Central memory CD8-positive, alpha-beta T cell (primary cell): ENCODE data around the gene HOXC5.

ENCODE experiments used
- ATAC-seq: fragments of 150-1000 bp; cut with Tn5 transposase; replicated peaks from 2 replicates; pipeline ENCODE4 v1.10.0; 2022; ENCODE audit warnings: mild to moderate bottlenecking, moderate FRiP score, moderate number of reproducible peaks; ENCODE audit not compliant: poor library complexity, severe bottlenecking; ENCODE audit errors: extremely low read depth
- DNase-seq, 2 donors: peaks; one replicate each; pipeline ENCODE4 v3.0.0; 2021; ENCODE audit warnings: low spot score in 2 of 2
- H3K27ac Mint-ChIP-seq: one replicate; pipeline ENCODE4 v1.8.0; 2022; ENCODE audit warnings: low read depth, mild to moderate bottlenecking, moderate library complexity, mixed read lengths
- H3K27me3 Mint-ChIP-seq: one replicate; pipeline ENCODE4 v1.8.0; 2022; ENCODE audit warnings: mixed read lengths
- H3K36me3 Mint-ChIP-seq: one replicate; pipeline ENCODE4 v1.8.0; 2022; ENCODE audit warnings: mild to moderate bottlenecking, moderate library complexity, mixed read lengths; ENCODE audit not compliant: insufficient read depth
- H3K4me1 Mint-ChIP-seq: one replicate; pipeline ENCODE4 v1.8.0; 2022; ENCODE audit warnings: mixed read lengths
- H3K4me3 Mint-ChIP-seq: one replicate; pipeline ENCODE4 v1.8.0; 2022; ENCODE audit warnings: mild to moderate bottlenecking, moderate library complexity, mixed read lengths
- H3K9me3 Mint-ChIP-seq: one replicate; pipeline ENCODE4 v1.8.0; 2022; ENCODE audit warnings: mixed read lengths

HOXC5 gene

DNA sequence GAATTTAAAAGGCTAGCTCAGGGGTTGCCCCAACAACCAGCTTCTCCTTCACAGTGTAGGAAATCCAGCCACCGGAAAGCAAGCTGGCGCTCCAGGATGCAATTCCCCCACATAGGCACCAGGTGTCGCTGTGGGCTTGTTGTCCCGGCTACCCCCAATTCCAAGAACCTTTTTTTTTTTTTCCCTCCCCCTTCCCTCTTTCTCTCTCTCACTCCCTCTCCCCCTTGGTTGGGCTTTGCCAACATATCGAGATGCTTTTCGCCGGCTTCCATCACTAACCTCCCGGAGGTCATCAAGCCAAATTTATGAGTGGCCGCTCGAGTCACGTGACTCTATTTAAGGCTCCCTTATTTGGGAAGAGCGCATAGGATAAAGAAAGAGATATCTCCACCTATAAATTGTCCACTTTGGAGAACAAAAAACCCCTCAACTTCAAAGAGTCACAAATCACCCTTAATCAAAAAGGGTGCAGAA is at the start of gene HOXC5:
Gene HOXC5 (plus strand): TSS at position 424 of the 474 bp plus-strand sequence. CDS start 73 bp downstream, outside the sequence.
- ATAC-seq (no peak), DNase-seq (peak; percentile 56 to 62)
- Mint-ChIP-seq H3K27me3 (peaks cover 96% of the 10 kb centered on the region), H3K36me3 (peaks cover 2% of the 10 kb centered on the region), H3K9me3 (no peaks in the 10 kb centered on the region), H3K4me1 (peaks cover 25% of the 10 kb centered on the region), H3K4me3 (peak within 1 kb of the TSS; percentile 75), H3K27ac (peak within 1 kb of the TSS; percentile 72)

DNA sequence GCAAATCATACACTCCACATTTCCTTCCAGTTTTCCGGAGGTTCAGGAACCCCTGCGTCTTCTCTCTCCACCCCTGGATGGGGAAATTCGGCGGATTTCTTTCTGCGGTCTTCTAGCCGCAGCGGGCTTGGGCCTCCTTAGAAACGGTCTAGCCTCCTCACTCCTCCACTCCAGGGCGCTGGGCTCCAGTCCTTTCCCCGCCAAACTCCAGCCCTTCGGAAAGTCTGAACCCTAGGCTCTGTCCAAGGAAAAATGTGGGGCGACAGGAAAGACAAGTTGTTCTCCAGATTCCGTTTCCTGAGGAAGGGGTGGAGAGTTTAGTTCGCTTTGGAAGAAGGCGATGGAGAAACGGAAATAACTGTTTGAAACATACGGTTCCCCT is 49.3 kb upstream of the HOXC5 start:
- no peaks in the 10 kb centered on the region for H3K9me3 Mint-ChIP-seq
- no peak overlapping the region for H3K4me3 Mint-ChIP-seq
- H3K36me3 Mint-ChIP-seq, result peaks cover 20% of the 10 kb centered on the region
- DNase-seq (no peak), ATAC-seq (no peak)
- H3K27me3 Mint-ChIP-seq, result peaks cover 99% of the 10 kb centered on the region
- H3K27ac Mint-ChIP-seq, result peak overlapping the region; percentile 53
- peaks cover 27% of the 10 kb centered on the region for H3K4me1 Mint-ChIP-seq

DNA sequence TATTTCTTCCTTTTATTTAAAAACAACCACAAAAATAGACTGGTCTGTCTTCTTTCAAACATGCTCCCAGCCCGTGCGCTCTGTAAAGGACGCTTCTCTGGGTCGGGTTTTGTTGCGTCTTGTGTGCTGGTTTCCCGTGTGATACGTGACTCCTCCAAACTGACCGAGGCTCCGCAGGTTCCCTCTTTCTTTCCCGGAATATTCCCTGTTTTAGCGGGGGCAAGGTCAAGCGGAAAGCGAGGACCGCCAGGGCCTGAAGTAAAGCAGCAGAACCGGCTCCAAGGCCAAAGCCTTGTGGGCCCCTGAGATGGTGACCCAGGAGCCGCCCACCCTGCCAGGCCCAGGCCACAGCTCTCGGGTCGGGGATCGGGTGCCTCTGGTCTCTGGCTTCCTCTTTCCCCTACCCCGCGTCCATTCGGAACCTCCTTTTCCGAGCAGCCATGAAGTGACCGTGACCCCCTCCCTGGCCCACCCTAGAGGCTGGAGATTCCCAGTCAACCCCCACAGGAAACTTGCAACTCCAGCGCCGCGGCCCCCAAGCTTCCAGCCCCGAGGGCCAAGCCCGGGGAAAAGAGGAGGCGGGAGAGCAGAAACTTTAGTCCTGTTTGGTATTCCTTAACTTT is 48.8 kb upstream of the HOXC5 start:
- DNase-seq (no peak), ATAC-seq (no peak)
- Mint-ChIP-seq H3K27ac (peak overlapping the region; percentile 53), H3K27me3 (peaks cover 99% of the 10 kb centered on the region), H3K9me3 (no peaks in the 10 kb centered on the region), H3K36me3 (peaks cover 20% of the 10 kb centered on the region), H3K4me1 (peaks cover 30% of the 10 kb centered on the region), H3K4me3 (peak overlapping the region; percentile 61)

DNA sequence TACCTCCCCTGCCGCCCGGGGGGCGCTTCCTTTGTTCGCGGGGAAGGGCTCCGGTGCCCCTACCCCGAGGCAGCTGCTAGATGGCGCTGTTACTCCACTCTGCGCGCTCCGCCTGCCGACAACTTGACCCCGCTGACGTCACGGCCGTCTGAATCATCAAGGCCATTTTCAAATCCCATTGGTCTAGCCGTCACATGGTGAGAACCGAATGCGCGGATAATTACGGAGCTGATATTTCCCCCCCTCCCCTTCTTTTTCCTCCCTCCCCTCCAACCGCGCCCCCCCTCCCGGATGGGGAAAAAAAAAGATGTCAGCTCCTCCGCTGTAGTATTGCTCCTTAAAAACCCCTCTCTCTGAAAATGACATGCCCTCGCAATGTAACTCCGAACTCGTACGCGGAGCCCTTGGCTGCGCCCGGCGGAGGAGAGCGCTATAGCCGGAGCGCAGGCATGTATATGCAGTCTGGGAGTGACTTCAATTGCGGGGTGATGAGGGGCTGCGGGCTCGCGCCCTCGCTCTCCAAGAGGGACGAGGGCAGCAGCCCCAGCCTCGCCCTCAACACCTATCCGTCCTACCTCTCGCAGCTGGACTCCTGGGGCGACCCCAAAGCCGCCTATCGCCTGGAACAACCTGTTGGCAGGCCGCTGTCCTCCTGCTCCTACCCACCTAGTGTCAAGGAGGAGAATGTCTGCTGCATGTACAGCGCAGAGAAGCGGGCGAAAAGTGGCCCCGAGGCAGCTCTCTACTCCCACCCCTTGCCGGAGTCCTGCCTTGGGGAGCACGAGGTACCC is 47.8 kb upstream of the HOXC5 start, which contains the start of gene HOXC10:
Gene HOXC10 (plus strand): TSS at position 246 of the 791 bp plus-strand sequence. CDS start 114 bp downstream, at position 360.
- ATAC-seq (peak; percentile 55), DNase-seq (peak; percentile 47 to 61)
- peak within 1 kb of the TSS; percentile 65 for H3K27ac Mint-ChIP-seq

DNA sequence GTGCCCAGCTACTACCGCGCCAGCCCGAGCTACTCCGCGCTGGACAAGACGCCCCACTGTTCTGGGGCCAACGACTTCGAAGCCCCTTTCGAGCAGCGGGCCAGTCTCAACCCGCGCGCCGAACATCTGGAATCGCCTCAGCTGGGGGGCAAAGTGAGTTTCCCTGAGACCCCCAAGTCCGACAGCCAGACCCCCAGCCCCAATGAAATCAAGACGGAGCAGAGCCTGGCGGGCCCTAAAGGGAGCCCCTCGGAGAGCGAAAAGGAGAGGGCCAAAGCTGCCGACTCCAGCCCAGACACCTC is 47.2 kb upstream of the HOXC5 start:
- no peaks in the 10 kb centered on the region for H3K9me3 Mint-ChIP-seq
- peaks cover 46% of the 10 kb centered on the region for H3K4me1 Mint-ChIP-seq
- peaks cover 99% of the 10 kb centered on the region for H3K27me3 Mint-ChIP-seq
- H3K4me3 Mint-ChIP-seq, result peak overlapping the region; percentile 61
- ATAC-seq (no peak), DNase-seq (no peak)
- H3K36me3 Mint-ChIP-seq, result peaks cover 25% of the 10 kb centered on the region
- H3K27ac Mint-ChIP-seq, result peak overlapping the region; percentile 65

More for the DNA sequence above, 47.8 kb upstream of the HOXC5 start, which contains the start of gene HOXC10:
- Mint-ChIP-seq H3K4me3 (peak within 1 kb of the TSS; percentile 61), H3K27me3 (peaks cover 99% of the 10 kb centered on the region), H3K4me1 (peaks cover 41% of the 10 kb centered on the region), H3K36me3 (peaks cover 23% of the 10 kb centered on the region), H3K9me3 (no peaks in the 10 kb centered on the region)

- H3K4me1 Mint-ChIP-seq, result peaks cover 47% of the 10 kb centered on the region
- H3K9me3 Mint-ChIP-seq, result no peaks in the 10 kb centered on the region
- DNase-seq (no peak), ATAC-seq (no peak)
- H3K27ac Mint-ChIP-seq, result peak overlapping the region; percentile 69
- peak overlapping the region; percentile 37 for H3K4me3 Mint-ChIP-seq
- H3K27me3 Mint-ChIP-seq, result peaks cover 99% of the 10 kb centered on the region
- peaks cover 27% of the 10 kb centered on the region for H3K36me3 Mint-ChIP-seq
These were observed 46.7 kb upstream of the HOXC5 start for GRCh38 chr12:53985994-53986685.

DNA sequence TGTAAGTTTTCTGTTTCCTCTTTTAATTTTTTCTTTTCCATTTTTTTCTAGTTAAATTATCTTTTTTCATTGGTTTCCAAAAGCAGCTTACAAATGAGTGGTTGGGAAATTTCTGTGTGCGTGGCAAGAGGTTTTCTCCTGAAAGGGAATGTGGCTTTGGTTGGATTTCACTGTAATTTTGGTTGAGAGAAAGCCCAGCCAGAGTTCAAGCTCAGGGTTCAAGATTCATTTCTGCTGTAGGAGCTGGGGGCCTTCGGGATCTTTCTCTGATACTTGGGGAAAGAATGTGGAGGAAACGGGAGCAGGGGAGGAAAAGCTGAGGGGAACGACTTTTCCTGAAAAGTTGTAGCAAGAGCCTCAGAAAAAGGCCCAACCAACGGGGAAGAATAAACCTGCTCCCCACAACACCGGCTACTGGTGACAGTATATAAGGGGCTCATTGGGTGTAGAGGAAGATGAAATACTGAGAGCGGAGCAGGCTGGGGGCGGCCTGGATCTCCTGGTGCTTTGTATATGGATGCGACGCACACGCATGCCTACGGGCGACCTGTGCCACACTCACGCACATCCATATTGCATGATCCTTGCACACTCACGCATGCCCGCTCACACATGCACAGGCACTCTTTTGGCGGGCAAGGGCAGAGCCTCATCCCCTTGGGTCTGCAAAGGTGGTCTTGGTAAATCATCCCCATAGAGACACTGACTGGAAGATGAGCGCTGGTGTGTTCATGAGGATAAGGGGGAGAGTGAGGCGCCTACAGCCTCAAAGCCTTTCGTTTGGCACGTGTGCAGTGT is 46.0 kb upstream of the HOXC5 start:
- peak overlapping the region; percentile 37 for H3K4me3 Mint-ChIP-seq
- peak overlapping the region; percentile 69 for H3K27ac Mint-ChIP-seq
- peaks cover 28% of the 10 kb centered on the region for H3K36me3 Mint-ChIP-seq
- H3K27me3 Mint-ChIP-seq, result peaks cover 99% of the 10 kb centered on the region
- no peak for ATAC-seq
- peaks cover 47% of the 10 kb centered on the region for H3K4me1 Mint-ChIP-seq
- no peak for DNase-seq
- H3K9me3 Mint-ChIP-seq, result no peaks in the 10 kb centered on the region

DNA sequence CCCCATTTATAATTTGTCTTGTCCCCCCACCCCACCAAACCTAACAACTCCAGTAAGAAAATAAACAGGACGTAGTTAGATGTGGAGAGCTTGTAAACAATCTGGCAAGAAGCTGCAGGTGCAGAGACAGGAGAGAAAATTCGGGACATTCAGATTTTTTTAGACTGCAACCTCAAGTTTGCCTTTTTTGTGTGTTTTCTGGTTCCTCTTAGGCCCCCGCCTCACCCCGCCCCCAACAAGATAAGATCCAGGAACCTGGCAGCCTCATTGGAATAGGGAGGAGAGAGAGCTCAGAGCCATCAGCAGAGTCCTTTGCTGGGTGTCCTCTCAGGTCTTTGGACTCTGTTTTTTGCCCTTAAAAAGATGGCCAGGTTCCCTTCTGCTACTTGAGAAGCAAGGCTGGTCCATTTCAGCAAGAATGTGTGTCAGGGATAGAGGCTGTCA is 45.0 kb upstream of the HOXC5 start:
- peaks cover 29% of the 10 kb centered on the region for H3K36me3 Mint-ChIP-seq
- no peak for ATAC-seq
- H3K4me3 Mint-ChIP-seq, result no peak overlapping the region
- no peak for DNase-seq
- H3K27me3 Mint-ChIP-seq, result peaks cover 99% of the 10 kb centered on the region
- no peak overlapping the region for H3K27ac Mint-ChIP-seq
- no peaks in the 10 kb centered on the region for H3K9me3 Mint-ChIP-seq
- H3K4me1 Mint-ChIP-seq, result peaks cover 47% of the 10 kb centered on the region

GRCh38 chr12:53988541-53989226 is 44.2 kb upstream of the HOXC5 start:
- peaks cover 27% of the 10 kb centered on the region for H3K36me3 Mint-ChIP-seq
- H3K4me3 Mint-ChIP-seq, result peak overlapping the region; percentile 44
- DNase-seq (no peak), ATAC-seq (no peak)
- H3K9me3 Mint-ChIP-seq, result no peaks in the 10 kb centered on the region
- peaks cover 99% of the 10 kb centered on the region for H3K27me3 Mint-ChIP-seq
- H3K4me1 Mint-ChIP-seq, result peaks cover 51% of the 10 kb centered on the region
- no peak overlapping the region for H3K27ac Mint-ChIP-seq

GRCh38 chr12:53989227-53990113 is 43.4 kb upstream of the HOXC5 start:
- Mint-ChIP-seq H3K27ac (no peak overlapping the region), H3K9me3 (no peaks in the 10 kb centered on the region), H3K27me3 (peaks cover 100% of the 10 kb centered on the region), H3K4me1 (peaks cover 58% of the 10 kb centered on the region), H3K36me3 (peaks cover 27% of the 10 kb centered on the region), H3K4me3 (peak overlapping the region; percentile 44)
- ATAC-seq, result no peak
- no peak for DNase-seq
